ENCODE results near the gene SLC9A9. TPM values are rescaled to one million over a fixed set of nuclear protein-coding genes. Genes with fewer than 3 reads are reported as not detected.

Gene SLC9A9
- polyA plus RNA-seq, 1 donor (not counting 4 experiments of a cell fraction or from before 2014, with no cell fraction given), result 5.2 TPM

GRCh38 chr3:143810166-143810952 is 37.9 kb downstream of the SLC9A9 start:
- Histone ChIP-seq H3K4me3 (ENCODE audit: control insufficient read depth in 2 of 3, extremely low read depth in 1 of 3, insufficient read depth in 2 of 3, low read depth in 1 of 3, low read length in 3 of 3) (no peak overlapping the region), H3K27me3 (ENCODE audit: control insufficient read depth, extremely low read depth, insufficient read depth, low read length) (no peaks in the 10 kb centered on the region), H3K9ac (ENCODE audit: control insufficient read depth, extremely low read depth, insufficient read depth, low read length) (no peak overlapping the region), H3K4me2 (ENCODE audit: control insufficient read depth, extremely low read depth, insufficient read depth, low read depth, low read length) (no peak overlapping the region), H2AFZ (ENCODE audit: control insufficient read depth, low read length) (no peak overlapping the region), H3K79me2 (ENCODE audit: control insufficient read depth, insufficient read depth, low read length) (no peaks in the 10 kb centered on the region), H3K27ac (ENCODE audit: control insufficient read depth, insufficient read depth, low read length) (no peak overlapping the region), H3K9me1 (ENCODE audit: control insufficient read depth, extremely low read depth, insufficient read depth, low read length) (no peaks in the 10 kb centered on the region), H3K9me3 (ENCODE audit: control insufficient read depth, low read depth, low read length) (no peaks in the 10 kb centered on the region), H3K4me1 (ENCODE audit: control insufficient read depth, extremely low read depth, insufficient read depth, low read length) (peaks cover 5% of the 10 kb centered on the region), H3K36me3 (ENCODE audit: control insufficient read depth in 2 of 2, extremely low read depth in 1 of 2, insufficient read depth in 2 of 2, low read length in 2 of 2) (no peaks in the 10 kb centered on the region), H4K20me1 (ENCODE audit: control insufficient read depth, extremely low read depth, insufficient read depth, low read length) (no peaks in the 10 kb centered on the region)
- dilution Hi-C loops (cut with MboI; ENCODE audit: extremely low pct_ligation_motif_present, low sequenced_read_pairs), result no loop called here
- TF ChIP-seq, protein P1, sequence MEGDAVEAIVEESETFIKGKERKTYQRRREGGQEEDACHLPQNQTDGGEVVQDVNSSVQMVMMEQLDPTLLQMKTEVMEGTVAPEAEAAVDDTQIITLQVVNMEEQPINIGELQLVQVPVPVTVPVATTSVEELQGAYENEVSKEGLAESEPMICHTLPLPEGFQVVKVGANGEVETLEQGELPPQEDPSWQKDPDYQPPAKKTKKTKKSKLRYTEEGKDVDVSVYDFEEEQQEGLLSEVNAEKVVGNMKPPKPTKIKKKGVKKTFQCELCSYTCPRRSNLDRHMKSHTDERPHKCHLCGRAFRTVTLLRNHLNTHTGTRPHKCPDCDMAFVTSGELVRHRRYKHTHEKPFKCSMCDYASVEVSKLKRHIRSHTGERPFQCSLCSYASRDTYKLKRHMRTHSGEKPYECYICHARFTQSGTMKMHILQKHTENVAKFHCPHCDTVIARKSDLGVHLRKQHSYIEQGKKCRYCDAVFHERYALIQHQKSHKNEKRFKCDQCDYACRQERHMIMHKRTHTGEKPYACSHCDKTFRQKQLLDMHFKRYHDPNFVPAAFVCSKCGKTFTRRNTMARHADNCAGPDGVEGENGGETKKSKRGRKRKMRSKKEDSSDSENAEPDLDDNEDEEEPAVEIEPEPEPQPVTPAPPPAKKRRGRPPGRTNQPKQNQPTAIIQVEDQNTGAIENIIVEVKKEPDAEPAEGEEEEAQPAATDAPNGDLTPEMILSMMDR (optimal IDR thresholded peaks at IDR 0.05 in 1 of 3, IDR thresholded peaks at IDR 0.05 in 1 of 3, conservative IDR thresholded peaks at IDR 0.05 in 1 of 3; ENCODE audit: extremely low read depth in 1 of 3, insufficient read depth in 2 of 3, low read length in 3 of 3), result no peak
- TF ChIP-seq EZH2 (IDR thresholded peaks at IDR 0.05; ENCODE audit: low read length), result no peak
- FAIRE-seq, result no peak
- no peak for DNase-seq (ENCODE audit: low read depth, low spot score)

- Histone ChIP-seq H3K9me3 (ENCODE audit: control insufficient read depth, low read depth, low read length) (no peaks in the 10 kb centered on the region), H4K20me1 (ENCODE audit: control insufficient read depth, extremely low read depth, insufficient read depth, low read length) (no peaks in the 10 kb centered on the region), H3K27me3 (ENCODE audit: control insufficient read depth, extremely low read depth, insufficient read depth, low read length) (no peaks in the 10 kb centered on the region), H3K36me3 (ENCODE audit: control insufficient read depth in 2 of 2, extremely low read depth in 1 of 2, insufficient read depth in 2 of 2, low read length in 2 of 2) (no peaks in the 10 kb centered on the region), H2AFZ (ENCODE audit: control insufficient read depth, low read length) (no peak overlapping the region), H3K27ac (ENCODE audit: control insufficient read depth, insufficient read depth, low read length) (no peak overlapping the region), H3K4me3 (ENCODE audit: control insufficient read depth in 2 of 3, extremely low read depth in 1 of 3, insufficient read depth in 2 of 3, low read depth in 1 of 3, low read length in 3 of 3) (no peak overlapping the region), H3K4me1 (ENCODE audit: control insufficient read depth, extremely low read depth, insufficient read depth, low read length) (peaks cover 5% of the 10 kb centered on the region), H3K79me2 (ENCODE audit: control insufficient read depth, insufficient read depth, low read length) (no peaks in the 10 kb centered on the region), H3K9me1 (ENCODE audit: control insufficient read depth, extremely low read depth, insufficient read depth, low read length) (no peaks in the 10 kb centered on the region), H3K4me2 (ENCODE audit: control insufficient read depth, extremely low read depth, insufficient read depth, low read depth, low read length) (no peak overlapping the region), H3K9ac (ENCODE audit: control insufficient read depth, extremely low read depth, insufficient read depth, low read length) (no peak overlapping the region)
- no peak for FAIRE-seq
- dilution Hi-C loops (cut with MboI; ENCODE audit: extremely low pct_ligation_motif_present, low sequenced_read_pairs), result no loop called here
- DNase-seq (ENCODE audit: low read depth, low spot score), result no peak
- TF ChIP-seq, protein P1 (optimal IDR thresholded peaks at IDR 0.05 in 1 of 3, IDR thresholded peaks at IDR 0.05 in 1 of 3, conservative IDR thresholded peaks at IDR 0.05 in 1 of 3; ENCODE audit: extremely low read depth in 1 of 3, insufficient read depth in 2 of 3, low read length in 3 of 3), result no peak
- TF ChIP-seq EZH2 (IDR thresholded peaks at IDR 0.05; ENCODE audit: low read length), result no peak
These were observed 39.1 kb downstream of the SLC9A9 start for GRCh38 chr3:143809121-143809621.

All from keratinocyte (primary cell).